Ramos (cell line): ENCODE results near the gene LRAT.
"Not testable (repeated sequence)": the region's sequence is repeated elsewhere in the genome, so short reads cannot be mapped to it uniquely, and the experiment has no call there.

Source experiments
- in situ Hi-C: fragments of 300-500 bp; cut with MboI; formaldehyde crosslinking; loops from one replicate; pipeline ENCODE4 v1.14.3; 2022; ENCODE audit warnings: low sequenced_read_pairs; ENCODE audit not compliant: unreplicated experiment

The LRAT gene

GRCh38 chr4:154743683-154744340 is at the start of gene LRAT:
Gene LRAT (plus strand): TSS chr4:154744000. CDS start chr4:154744327, 327 bp downstream.
- in situ Hi-C loops = no loop called here

DNA sequence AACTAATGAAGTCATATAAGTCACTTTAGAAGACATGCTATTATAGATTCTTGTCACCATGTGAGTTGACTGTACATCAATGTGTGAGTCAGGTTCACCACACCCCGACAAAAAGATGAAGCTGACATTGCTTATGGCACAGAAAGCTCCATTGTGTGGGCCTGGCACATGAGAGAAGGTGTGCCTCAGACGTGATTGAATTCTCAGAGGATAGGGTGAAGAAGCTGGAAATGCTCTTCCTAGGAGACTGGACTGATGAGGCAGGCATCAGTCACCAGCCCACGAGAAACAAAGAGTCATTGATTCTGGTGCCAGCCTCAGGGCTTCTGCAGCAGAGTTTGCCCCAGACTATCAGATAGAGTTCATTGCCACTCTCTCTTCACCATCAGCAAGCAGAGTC is 35.9 kb upstream of the LRAT start:
- in situ Hi-C loops = no loop called here

- in situ Hi-C loops = no loop called here
Observed at GRCh38 chr4:154709550-154709949, 34.2 kb upstream of the LRAT start.

DNA sequence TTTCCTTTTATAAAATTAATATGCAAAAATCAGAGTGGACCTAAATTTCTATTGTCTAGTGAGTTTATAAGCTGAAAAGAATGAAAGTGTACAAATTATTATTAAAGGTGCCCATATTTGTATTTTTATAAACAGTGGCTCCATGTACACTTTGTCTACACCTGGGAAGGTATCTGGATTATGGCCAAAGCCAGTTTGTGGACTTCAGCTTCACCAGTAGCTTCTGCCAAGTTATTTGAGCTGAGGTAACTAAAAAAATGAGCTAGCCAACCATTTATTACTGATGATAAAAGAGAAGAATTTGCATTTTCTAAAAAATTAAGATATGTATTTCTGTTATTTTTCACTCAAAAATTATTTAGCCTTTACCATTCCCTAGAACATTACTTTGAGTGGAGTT is 32.3 kb upstream of the LRAT start:
- in situ Hi-C loops = no loop called here

DNA sequence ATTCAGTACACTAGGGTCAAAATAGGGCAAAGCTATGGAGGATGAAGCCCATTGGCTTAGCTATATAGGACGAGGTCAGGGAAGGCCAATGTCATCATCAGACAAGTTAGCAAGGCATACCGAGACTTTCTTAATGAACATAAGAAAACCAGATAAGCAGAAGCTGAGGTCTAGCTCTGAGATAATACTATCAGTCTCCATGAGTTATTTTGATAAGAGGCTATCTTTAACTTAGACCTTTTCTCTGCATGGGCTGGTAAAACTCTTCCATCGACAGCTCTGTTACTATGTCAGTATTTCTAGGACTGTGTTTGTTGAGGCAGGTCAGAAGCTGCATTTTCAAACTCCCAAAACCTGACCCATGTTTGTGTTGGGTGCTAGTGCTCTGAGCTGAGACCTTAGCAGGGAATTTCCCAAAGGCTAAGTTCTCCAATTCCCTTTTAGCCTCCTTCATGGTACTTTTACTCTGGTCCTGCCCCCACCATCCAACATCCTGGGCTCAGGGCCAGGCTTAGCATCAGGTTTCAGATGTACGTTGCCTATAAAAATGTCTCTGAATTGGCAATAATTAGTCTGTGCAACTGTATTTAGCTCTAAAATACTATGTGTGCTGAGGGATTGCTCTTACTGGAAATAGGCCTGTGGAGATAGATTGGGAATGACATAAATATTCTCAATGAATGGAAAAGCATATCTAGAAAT is 29.3 kb upstream of the LRAT start:
- in situ Hi-C loops = no loop called here

- in situ Hi-C loops = no loop called here
Observed at GRCh38 chr4:154719087-154719486, 24.7 kb upstream of the LRAT start.

DNA sequence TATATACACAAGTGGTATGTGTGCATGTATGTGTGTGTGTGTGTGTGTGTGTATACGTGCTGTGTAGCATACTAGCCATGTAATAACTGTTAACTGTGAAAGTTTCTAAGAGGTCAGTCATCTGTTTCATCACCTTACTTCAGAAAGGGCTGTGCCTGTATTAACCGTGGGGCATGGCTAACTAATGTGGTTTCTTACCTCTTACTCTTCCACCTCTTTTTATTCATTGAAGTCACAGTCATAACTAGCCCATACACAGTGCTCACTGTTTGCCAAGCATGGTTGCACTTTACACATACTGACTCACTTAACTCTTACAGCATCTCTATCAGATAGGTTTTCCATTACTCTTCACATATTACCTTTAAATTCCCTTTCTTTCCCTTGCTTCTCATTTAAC is 23.7 kb upstream of the LRAT start:
- in situ Hi-C loops = no loop called here

GRCh38 chr4:154720618-154721267 is 23.1 kb upstream of the LRAT start:
- in situ Hi-C loops = no loop called here

DNA sequence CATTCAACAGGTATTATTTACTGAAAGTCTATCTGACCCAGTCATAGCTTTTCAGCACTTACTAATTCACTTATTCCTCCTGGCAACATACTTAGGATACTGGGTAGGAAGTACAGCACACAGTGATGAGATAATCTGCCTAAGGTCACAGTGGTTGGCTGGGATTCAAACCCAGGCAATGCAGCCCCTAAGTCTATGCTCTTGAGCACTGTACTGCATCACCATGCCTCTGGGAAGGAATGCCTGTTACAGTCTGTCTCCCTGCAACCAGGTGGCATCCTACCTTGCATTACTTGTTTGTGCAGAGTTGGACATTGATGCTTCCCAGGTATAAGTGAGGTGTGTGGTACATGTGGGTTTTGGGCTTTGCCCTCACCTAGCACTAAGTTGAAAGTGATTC is 21.5 kb upstream of the LRAT start:
- in situ Hi-C loops = no loop called here

GRCh38 chr4:154723601-154724000 is 20.2 kb upstream of the LRAT start:
- in situ Hi-C loops = not testable (repeated sequence)

DNA sequence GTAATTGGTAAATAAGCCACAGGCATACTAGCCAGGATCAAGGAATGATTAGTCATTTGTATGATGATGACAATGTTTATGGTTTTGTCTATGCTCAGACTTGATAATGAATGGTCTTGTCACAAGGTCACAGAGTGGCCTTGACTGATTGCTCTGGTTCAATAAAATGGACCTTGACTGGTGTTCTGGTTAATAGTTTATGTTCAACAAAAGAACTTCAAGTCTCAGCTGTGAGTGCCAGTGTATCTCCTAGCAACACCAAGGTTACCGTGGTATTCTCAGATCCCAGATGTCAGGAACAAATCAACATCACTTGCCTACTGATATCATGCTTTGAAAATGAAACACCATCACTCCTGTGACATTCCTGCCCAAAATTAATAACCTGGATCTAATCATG is 16.3 kb upstream of the LRAT start:
- in situ Hi-C loops = no loop called here

- in situ Hi-C loops = no loop called here
Observed at GRCh38 chr4:154731756-154732155, 12.0 kb upstream of the LRAT start.

DNA sequence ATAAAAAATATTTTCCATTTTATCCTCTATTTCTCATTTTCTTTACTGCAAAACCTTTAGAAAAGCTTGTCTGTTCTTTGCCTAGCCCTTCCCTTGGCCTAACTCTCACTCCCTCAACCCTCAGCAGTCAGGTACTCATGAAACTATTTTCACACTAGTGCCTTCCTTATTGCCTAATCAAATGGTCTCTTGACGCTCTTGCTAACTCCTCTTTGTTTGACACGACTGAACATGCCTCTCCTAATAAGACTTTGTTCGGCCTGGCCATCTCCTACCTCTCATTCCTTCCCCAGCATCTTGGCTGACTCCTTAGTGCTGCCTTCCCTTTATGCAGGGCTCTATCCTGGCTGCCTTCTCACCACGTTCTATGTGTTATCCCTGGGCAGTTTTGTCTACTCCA is 11.1 kb upstream of the LRAT start:
- in situ Hi-C loops = no loop called here

GRCh38 chr4:154736770-154737169 is 7.0 kb upstream of the LRAT start:
- in situ Hi-C loops = no loop called here

GRCh38 chr4:154738426-154738825 is 5.4 kb upstream of the LRAT start:
- in situ Hi-C loops = no loop called here

GRCh38 chr4:154739111-154739510 is 4.7 kb upstream of the LRAT start:
- in situ Hi-C loops = no loop called here

- in situ Hi-C loops = no loop called here
Observed at GRCh38 chr4:154740462-154740861, 3.3 kb upstream of the LRAT start.

DNA sequence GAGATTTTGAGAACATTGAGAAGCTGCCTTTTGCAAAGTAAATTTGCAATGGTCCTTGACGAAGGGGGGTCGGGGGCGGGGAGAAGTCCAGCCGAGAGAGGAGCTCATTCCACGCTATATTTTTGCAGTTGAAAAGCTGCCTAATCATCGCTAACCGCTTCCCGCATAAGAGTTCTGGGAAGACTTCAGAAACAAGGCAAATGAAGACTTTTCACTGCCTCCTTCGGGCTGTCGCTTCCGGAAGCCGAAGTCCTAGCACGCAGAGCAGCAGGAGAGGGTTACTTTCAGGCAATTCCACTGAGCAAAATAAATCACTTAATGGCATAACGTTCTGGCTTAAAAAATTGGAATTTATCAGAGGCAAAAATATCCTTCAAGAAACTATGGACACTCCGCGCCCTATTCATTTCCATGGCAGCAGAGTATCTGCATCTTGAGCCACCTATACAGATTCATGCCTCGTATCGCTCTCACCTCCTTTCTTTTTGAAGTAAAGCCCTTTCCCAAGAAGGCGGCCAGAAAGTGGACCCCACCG is 2.6 kb upstream of the LRAT start:
- in situ Hi-C loops = no loop called here

- in situ Hi-C loops = no loop called here
Observed at GRCh38 chr4:154741922-154742850, 1.6 kb upstream of the LRAT start.

GRCh38 chr4:154744341-154744926 is 634 bp downstream of the LRAT start:
- in situ Hi-C loops = no loop called here
